VCaP (cell line): ENCODE results near the gene ABL1.

Experiments
- H3K27ac ChIP-seq: fragments of 450-650 bp; 2 replicates; pipeline ENCODE4 v1.5.1; 2017
- TF ChIP-seq, protein P1 (sequence below): fragments of 450-650 bp; conservative IDR thresholded peaks from 2 replicates; pipeline ENCODE4 v1.5.1; 2017; ENCODE audit warnings: mild to moderate bottlenecking, moderate library complexity

The ABL1 gene

DNA sequence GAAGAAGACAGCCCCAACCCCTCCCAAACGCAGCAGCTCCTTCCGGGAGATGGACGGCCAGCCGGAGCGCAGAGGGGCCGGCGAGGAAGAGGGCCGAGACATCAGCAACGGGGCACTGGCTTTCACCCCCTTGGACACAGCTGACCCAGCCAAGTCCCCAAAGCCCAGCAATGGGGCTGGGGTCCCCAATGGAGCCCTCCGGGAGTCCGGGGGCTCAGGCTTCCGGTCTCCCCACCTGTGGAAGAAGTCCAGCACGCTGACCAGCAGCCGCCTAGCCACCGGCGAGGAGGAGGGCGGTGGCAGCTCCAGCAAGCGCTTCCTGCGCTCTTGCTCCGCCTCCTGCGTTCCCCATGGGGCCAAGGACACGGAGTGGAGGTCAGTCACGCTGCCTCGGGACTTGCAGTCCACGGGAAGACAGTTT is 49.1 kb downstream of the ABL1 start:
- H3K27ac ChIP-seq = no peak overlapping the region
- TF ChIP-seq, protein P1, sequence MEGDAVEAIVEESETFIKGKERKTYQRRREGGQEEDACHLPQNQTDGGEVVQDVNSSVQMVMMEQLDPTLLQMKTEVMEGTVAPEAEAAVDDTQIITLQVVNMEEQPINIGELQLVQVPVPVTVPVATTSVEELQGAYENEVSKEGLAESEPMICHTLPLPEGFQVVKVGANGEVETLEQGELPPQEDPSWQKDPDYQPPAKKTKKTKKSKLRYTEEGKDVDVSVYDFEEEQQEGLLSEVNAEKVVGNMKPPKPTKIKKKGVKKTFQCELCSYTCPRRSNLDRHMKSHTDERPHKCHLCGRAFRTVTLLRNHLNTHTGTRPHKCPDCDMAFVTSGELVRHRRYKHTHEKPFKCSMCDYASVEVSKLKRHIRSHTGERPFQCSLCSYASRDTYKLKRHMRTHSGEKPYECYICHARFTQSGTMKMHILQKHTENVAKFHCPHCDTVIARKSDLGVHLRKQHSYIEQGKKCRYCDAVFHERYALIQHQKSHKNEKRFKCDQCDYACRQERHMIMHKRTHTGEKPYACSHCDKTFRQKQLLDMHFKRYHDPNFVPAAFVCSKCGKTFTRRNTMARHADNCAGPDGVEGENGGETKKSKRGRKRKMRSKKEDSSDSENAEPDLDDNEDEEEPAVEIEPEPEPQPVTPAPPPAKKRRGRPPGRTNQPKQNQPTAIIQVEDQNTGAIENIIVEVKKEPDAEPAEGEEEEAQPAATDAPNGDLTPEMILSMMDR = no peak

DNA sequence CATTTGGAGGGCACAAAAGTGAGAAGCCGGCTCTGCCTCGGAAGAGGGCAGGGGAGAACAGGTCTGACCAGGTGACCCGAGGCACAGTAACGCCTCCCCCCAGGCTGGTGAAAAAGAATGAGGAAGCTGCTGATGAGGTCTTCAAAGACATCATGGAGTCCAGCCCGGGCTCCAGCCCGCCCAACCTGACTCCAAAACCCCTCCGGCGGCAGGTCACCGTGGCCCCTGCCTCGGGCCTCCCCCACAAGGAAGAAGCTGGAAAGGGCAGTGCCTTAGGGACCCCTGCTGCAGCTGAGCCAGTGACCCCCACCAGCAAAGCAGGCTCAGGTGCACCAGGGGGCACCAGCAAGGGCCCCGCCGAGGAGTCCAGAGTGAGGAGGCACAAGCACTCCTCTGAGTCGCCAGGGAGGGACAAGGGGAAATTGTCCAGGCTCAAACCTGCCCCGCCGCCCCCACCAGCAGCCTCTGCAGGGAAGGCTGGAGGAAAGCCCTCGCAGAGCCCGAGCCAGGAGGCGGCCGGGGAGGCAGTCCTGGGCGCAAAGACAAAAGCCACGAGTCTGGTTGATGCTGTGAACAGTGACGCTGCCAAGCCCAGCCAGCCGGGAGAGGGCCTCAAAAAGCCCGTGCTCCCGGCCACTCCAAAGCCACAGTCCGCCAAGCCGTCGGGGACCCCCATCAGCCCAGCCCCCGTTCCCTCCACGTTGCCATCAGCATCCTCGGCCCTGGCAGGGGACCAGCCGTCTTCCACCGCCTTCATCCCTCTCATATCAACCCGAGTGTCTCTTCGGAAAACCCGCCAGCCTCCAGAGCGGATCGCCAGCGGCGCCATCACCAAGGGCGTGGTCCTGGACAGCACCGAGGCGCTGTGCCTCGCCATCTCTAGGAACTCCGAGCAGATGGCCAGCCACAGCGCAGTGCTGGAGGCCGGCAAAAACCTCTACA is 49.8 kb downstream of the ABL1 start:
- TF ChIP-seq, protein P1 = no peak
- no peak overlapping the region for H3K27ac ChIP-seq

DNA sequence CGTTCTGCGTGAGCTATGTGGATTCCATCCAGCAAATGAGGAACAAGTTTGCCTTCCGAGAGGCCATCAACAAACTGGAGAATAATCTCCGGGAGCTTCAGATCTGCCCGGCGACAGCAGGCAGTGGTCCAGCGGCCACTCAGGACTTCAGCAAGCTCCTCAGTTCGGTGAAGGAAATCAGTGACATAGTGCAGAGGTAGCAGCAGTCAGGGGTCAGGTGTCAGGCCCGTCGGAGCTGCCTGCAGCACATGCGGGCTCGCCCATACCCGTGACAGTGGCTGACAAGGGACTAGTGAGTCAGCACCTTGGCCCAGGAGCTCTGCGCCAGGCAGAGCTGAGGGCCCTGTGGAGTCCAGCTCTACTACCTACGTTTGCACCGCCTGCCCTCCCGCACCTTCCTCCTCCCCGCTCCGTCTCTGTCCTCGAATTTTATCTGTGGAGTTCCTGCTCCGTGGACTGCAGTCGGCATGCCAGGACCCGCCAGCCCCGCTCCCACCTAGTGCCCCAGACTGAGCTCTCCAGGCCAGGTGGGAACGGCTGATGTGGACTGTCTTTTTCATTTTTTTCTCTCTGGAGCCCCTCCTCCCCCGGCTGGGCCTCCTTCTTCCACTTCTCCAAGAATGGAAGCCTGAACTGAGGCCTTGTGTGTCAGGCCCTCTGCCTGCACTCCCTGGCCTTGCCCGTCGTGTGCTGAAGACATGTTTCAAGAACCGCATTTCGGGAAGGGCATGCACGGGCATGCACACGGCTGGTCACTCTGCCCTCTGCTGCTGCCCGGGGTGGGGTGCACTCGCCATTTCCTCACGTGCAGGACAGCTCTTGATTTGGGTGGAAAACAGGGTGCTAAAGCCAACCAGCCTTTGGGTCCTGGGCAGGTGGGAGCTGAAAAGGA is 50.7 kb downstream of the ABL1 start:
- no peak overlapping the region for H3K27ac ChIP-seq
- TF ChIP-seq, protein P1 = no peak

DNA sequence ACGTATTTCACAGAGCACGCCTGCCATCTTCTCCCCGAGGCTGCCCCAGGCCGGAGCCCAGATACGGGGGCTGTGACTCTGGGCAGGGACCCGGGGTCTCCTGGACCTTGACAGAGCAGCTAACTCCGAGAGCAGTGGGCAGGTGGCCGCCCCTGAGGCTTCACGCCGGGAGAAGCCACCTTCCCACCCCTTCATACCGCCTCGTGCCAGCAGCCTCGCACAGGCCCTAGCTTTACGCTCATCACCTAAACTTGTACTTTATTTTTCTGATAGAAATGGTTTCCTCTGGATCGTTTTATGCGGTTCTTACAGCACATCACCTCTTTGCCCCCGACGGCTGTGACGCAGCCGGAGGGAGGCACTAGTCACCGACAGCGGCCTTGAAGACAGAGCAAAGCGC is 51.9 kb downstream of the ABL1 start:
- TF ChIP-seq, protein P1 = no peak
- no peak overlapping the region for H3K27ac ChIP-seq

DNA sequence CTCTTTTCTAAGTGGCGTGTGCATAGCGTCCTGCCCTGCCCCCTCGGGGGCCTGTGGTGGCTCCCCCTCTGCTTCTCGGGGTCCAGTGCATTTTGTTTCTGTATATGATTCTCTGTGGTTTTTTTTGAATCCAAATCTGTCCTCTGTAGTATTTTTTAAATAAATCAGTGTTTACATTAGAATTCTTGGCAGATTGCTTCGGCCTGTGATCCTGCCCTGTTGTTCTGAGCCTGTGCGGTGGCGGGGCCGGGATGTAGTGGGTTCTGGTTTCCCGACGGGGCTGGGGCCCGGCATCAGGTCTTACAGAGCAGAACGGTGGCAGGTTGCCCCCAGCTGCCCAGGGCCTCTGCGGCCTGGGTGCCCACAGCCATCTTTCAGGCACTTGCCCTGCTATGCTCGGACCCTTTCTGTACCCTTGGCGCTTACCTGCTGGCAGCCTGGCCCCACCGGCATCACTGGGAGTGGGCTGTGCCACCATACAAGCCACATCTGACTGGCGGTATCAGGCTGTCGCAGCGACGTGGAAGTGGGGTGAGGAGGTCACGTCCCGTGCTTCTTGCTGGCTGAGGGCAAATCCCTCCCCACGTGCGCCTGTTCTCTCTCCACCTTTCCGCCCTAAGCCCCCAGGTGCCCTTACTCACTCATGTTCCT is 52.6 kb downstream of the ABL1 start:
- TF ChIP-seq, protein P1 = no peak
- no peak overlapping the region for H3K27ac ChIP-seq

DNA sequence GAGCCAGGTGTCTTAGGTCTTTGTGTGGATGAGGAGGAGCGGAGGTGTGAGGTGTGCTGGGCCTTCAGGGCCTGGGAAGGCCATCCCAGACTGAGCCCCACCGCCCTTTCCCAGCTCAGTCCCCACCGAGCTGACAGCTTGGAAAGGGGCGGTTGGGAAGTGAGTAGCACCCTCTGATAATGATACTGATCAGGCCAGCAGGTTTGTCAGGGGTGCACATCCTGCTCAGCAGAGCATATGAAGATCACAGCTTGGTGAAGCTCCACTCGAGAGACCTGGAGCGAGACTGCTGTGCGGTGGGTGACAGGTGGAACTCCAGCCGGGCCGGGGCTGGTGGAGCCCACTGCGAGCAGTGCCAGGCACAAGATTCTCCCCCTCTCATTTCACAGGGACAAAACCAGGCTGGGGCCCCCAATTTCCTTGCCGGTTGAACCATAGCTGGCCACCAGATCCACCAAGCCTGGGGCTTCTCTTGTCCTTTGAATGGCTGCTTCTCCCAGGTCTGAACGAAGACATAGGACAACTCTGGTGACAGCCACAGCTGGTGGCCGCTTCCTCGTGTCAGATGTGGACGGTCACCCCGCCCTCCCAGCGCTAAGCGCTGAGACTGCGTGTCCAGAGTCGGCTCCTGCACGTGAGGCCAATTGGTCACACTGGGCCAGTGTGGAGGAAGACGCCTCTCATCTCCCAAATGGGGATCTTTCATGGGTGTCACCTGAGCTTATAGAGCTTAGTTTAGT is 53.3 kb downstream of the ABL1 start:
- no peak overlapping the region for H3K27ac ChIP-seq
- TF ChIP-seq, protein P1 = no peak
